NB4 (cell line): ENCODE results near the gene SSH2.

Source experiments
- POLR2A ChIP-seq: IDR thresholded peaks from 2 replicates; pipeline ENCODE4 v1.6.1; 2011; ENCODE audit warnings: mild to moderate bottlenecking; ENCODE audit not compliant: insufficient read length; ENCODE audit errors: extremely low read depth
- TF ChIP-seq, protein P1 (sequence below): IDR thresholded peaks from one replicate; pipeline ENCODE4 v1.5.1; 2012; ENCODE audit warnings: low read depth, low read length
- TF ChIP-seq, protein P2 (sequence below): IDR thresholded peaks from 2 replicates; pipeline ENCODE4 v1.6.1; 2011; ENCODE audit warnings: low read depth, low read length

DNA sequence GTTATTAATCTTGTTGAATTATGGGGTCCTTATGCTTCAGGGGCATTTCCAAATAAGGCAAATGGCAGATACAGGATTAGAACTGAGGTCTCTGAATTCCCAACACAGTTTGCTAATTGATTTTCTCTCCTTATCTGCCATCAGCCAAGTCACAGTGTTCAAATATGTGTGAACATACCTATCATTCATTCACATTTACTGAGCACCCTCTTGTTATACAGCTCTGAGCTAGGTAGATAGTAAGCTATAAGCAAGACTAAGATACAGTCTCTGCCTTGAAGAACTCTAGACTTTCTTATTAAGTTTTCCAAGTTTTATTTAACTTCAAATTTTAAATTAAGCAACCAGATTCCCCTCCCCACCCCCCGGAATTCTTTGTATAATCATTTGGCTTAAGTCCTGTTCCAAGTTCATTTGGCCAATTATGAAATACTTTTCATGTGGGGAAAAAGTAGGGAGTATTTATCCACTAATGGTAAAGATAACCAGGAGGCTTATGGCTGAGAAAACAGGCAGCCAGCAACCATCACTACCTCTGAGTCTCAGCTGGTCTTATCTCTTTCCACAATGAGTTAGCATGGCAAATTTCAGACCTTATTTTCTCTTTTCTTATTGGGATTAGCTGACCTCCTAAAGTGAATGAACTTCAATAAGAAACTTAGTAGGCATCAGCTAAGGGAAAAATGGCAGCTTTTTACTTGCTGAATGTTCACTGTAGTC is 275.9 kb downstream of the SSH2 start:
- TF ChIP-seq, protein P1, sequence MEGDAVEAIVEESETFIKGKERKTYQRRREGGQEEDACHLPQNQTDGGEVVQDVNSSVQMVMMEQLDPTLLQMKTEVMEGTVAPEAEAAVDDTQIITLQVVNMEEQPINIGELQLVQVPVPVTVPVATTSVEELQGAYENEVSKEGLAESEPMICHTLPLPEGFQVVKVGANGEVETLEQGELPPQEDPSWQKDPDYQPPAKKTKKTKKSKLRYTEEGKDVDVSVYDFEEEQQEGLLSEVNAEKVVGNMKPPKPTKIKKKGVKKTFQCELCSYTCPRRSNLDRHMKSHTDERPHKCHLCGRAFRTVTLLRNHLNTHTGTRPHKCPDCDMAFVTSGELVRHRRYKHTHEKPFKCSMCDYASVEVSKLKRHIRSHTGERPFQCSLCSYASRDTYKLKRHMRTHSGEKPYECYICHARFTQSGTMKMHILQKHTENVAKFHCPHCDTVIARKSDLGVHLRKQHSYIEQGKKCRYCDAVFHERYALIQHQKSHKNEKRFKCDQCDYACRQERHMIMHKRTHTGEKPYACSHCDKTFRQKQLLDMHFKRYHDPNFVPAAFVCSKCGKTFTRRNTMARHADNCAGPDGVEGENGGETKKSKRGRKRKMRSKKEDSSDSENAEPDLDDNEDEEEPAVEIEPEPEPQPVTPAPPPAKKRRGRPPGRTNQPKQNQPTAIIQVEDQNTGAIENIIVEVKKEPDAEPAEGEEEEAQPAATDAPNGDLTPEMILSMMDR: no peak
- no peak for TF ChIP-seq POLR2A
- TF ChIP-seq, protein P2, sequence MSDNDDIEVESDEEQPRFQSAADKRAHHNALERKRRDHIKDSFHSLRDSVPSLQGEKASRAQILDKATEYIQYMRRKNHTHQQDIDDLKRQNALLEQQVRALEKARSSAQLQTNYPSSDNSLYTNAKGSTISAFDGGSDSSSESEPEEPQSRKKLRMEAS: no peak
